ENCODE data around the gene RAD51B.

DNA sequence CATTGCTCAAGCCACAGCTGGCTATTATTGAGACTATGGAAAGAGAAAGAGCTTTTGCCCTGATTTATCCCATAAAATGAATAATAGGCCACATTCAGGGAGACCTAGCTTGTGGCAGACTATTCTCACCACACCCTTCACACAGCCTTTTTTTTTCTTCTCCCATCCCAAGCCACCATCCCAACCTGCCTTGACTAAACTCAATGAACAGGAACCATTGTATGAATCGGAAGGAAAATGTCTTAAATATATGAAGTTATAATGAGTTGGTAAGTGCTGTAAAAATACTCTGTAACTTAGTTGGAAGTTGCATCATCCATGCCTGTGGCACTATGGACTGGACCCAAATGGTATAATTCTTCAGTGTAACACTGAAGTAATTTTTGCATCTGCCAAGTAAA, 338.4 kb downstream of the RAD51B start:
- TF ChIP-seq SRF (IDR thresholded peaks at IDR 0.05; ENCODE audit: low read depth) (no peak), POLR2A (IDR thresholded peaks at IDR 0.05; ENCODE audit: borderline replicate concordance, extremely low read depth, insufficient read depth, insufficient read length) (no peak), POLR2AphosphoS5 (IDR thresholded peaks at IDR 0.05; ENCODE audit: low read depth, low read length) (no peak), JUND (IDR thresholded peaks at IDR 0.05) (no peak), EZH2 (IDR thresholded peaks at IDR 0.05) (no peak), EZH2phosphoT487 (IDR thresholded peaks at IDR 0.05; ENCODE audit: borderline replicate concordance) (no peak)
- TF ChIP-seq, protein P1, sequence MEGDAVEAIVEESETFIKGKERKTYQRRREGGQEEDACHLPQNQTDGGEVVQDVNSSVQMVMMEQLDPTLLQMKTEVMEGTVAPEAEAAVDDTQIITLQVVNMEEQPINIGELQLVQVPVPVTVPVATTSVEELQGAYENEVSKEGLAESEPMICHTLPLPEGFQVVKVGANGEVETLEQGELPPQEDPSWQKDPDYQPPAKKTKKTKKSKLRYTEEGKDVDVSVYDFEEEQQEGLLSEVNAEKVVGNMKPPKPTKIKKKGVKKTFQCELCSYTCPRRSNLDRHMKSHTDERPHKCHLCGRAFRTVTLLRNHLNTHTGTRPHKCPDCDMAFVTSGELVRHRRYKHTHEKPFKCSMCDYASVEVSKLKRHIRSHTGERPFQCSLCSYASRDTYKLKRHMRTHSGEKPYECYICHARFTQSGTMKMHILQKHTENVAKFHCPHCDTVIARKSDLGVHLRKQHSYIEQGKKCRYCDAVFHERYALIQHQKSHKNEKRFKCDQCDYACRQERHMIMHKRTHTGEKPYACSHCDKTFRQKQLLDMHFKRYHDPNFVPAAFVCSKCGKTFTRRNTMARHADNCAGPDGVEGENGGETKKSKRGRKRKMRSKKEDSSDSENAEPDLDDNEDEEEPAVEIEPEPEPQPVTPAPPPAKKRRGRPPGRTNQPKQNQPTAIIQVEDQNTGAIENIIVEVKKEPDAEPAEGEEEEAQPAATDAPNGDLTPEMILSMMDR (IDR thresholded peaks at IDR 0.05 in 2 of 3, conservative IDR thresholded peaks at IDR 0.05 in 1 of 3; ENCODE audit: borderline replicate concordance in 1 of 3, insufficient read depth in 1 of 3, low read depth in 2 of 3, low read length in 2 of 3) = no peak

All from HCT116 (cell line).